Caki2 (cell line): ENCODE data around the gene TMEM161A. TPM values are rescaled to one million over a fixed set of nuclear protein-coding genes. Genes with fewer than 3 reads are reported as not detected.
"Not testable (repeated sequence)": the region's sequence is repeated elsewhere in the genome, so short reads cannot be mapped to it uniquely, and the experiment has no call there.

ENCODE experiments used
- DNase-seq: peaks from one replicate; pipeline ENCODE4 v3.0.0-alpha.2; 2015; ENCODE audit warnings: low read depth
- in situ Hi-C: cut with HindIII; loops from 2 replicates; pipeline ENCODE4 v1.10.0; 2016; ENCODE audit warnings: low sequenced_read_pairs, low pct_unique_long_range_greater_than_20kb, mixed read lengths
- total RNA-seq: library from RNA; depleted of rRNA; stranded (reverse); fragments of >200 nt; shearing (Covaris generic); gene quantifications from 2 replicates; pipeline ENCODE4 v1.2.3, GENCODE V29; 2014; ENCODE audit warnings: low replicate concordance; rRNA removed

The TMEM161A gene
- total RNA-seq, result 32.3 and 34.1 TPM in 2 replicates

- in situ Hi-C loops, result no loop called here
- peak; percentile 95 for DNase-seq
Observed at GRCh38 chr19:19138109-19138981, at the start of gene TMEM161A. TSS of gene TMEM161A (minus strand) at chr19:19138478. CDS start at chr19:19138428, 50 bp downstream.

GRCh38 chr19:19186742-19187141 lies 48.5 kb upstream of the TMEM161A start:
- DNase-seq, result no peak
- in situ Hi-C loops, result no loop called here

- in situ Hi-C loops, result no loop called here
- peak; percentile 15 for DNase-seq
Observed at GRCh38 chr19:19185853-19186740, 47.8 kb upstream of the TMEM161A start.

- in situ Hi-C loops, result no loop called here
- no peak for DNase-seq
Observed at GRCh38 chr19:19181488-19181998, 43.3 kb upstream of the TMEM161A start.

GRCh38 chr19:19179548-19180441 lies 41.5 kb upstream of the TMEM161A start:
- in situ Hi-C loops, result no loop called here
- no peak for DNase-seq

- in situ Hi-C loops, result no loop called here
Observed at GRCh38 chr19:19176950-19177349, 38.7 kb upstream of the TMEM161A start.

GRCh38 chr19:19173243-19173642 lies 35.0 kb upstream of the TMEM161A start:
- in situ Hi-C loops, result not testable (repeated sequence)

More at GRCh38 chr19:19176950-19177349, 38.7 kb upstream of the TMEM161A start:
- DNase-seq, result no peak

GRCh38 chr19:19171821-19172532 lies 33.7 kb upstream of the TMEM161A start:
- in situ Hi-C loops, result no loop called here
- no peak for DNase-seq

More at GRCh38 chr19:19173243-19173642, 35.0 kb upstream of the TMEM161A start:
- not testable (repeated sequence) for DNase-seq

- no peak for DNase-seq
- in situ Hi-C loops, result no loop called here
Observed at GRCh38 chr19:19170873-19171672, 32.8 kb upstream of the TMEM161A start.

- peak; percentile 62 for DNase-seq
- in situ Hi-C loops, result no loop called here
Observed at GRCh38 chr19:19170053-19170872, 32.0 kb upstream of the TMEM161A start, which contains the start of gene MEF2B. TSS of gene MEF2B (minus strand) at chr19:19170263. CDS start at chr19:19150735, 19,528 bp downstream.

- no peak for DNase-seq
- in situ Hi-C loops, result no loop called here
Observed at GRCh38 chr19:19169236-19170052, 31.2 kb upstream of the TMEM161A start.

- DNase-seq, result no peak
- in situ Hi-C loops, result no loop called here
Observed at GRCh38 chr19:19167612-19168011, 29.3 kb upstream of the TMEM161A start.

- in situ Hi-C loops, result no loop called here
- no peak for DNase-seq
Observed at GRCh38 chr19:19165396-19165795, 27.1 kb upstream of the TMEM161A start.

GRCh38 chr19:19162495-19162894 lies 24.2 kb upstream of the TMEM161A start:
- DNase-seq, result no peak
- in situ Hi-C loops, result no loop called here
